HG03378 (cell line): Measurements from ENCODE around the gene TSPAN31.
"Not testable (repeated sequence)": the region's sequence is repeated elsewhere in the genome, so short reads cannot be mapped to it uniquely, and the experiment has no call there.

ENCODE experiments used
- ATAC-seq: cut with Tn5 transposase; IDR thresholded peaks from one replicate; pipeline ENCODE4 v1.9.1; 2021; ENCODE audit warnings: mild to moderate bottlenecking, moderate library complexity; ENCODE audit not compliant: unreplicated experiment

TSPAN31 gene

GRCh38 chr12:57765698-57766463, 21.0 kb downstream of the TSPAN31 start:
- no peak for ATAC-seq

DNA sequence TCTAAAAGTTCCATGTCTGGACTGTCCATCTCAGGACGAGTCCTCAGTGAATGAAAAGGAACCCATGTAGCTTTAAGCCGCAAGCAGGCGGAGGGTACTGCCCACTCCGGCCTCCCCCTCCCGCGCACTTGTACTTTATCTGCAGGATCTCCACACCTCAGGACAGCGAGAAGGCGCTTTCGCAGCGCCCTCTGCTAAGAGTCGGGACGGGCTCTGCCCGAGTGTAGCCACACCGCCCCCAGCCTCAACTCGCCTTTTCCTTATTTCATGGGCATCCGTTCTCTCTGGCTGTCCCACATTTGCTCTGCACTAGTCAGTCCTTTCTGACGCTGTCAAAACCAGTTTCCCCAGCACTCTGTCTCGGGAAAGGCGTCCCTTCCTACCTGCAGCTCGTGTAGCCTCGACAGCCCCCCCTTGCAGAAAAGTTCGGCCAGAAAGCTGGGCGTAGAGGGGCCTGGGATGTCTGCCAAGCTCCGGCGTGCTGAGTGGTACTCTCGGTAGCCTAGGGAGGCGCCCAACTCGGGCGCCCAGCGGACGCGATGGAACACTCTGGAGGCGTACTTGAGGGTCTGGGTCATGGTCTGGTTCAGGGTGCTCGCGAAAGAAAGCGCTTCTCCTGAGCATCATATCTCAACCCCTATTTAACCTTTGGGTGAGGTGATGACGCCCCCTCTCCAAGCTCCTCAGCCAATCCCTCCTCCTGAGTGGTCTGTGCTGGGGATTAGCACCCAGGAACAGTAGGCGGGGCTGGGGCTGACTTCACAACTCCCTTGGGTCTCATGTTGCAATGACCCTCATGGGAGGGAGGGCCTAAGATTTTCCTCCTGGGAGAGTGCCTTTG, 21.8 kb downstream of the TSPAN31 start, which contains the start of gene CYP27B1:
Gene CYP27B1, minus strand, starts transcription at position 615 of the 841 bp plus-strand sequence. Its CDS starts 37 bp downstream, at position 578.
- ATAC-seq, result no peak

DNA sequence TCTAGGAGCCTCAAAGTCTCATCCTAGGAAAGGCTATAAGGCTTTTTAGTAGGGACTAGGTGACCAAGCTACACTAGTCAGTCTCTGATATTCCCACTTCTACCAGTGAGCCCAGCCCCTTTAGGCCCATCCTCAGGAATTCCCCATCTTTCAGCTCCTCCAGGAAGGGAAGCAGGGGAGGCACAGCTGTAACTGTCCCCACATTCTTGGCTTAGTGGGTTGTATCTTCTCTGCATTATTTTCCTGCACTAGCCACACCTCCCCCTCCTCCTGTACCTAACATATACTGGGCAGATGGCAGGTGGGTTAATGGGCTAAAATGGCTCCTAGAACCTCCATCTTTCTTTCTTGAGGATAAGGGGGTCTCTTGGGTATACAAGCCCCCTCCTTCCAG, 22.5 kb downstream of the TSPAN31 start:
- ATAC-seq, result no peak

GRCh38 chr12:57767876-57768275, 23.0 kb downstream of the TSPAN31 start:
- no peak for ATAC-seq

- ATAC-seq, result no peak
These were observed 24.8 kb downstream of the TSPAN31 start for GRCh38 chr12:57769594-57769993.

- no peak for ATAC-seq
These were observed 25.9 kb downstream of the TSPAN31 start for GRCh38 chr12:57770734-57771133.

GRCh38 chr12:57771236-57771872, 26.5 kb downstream of the TSPAN31 start:
- peak; percentile 79 for ATAC-seq

GRCh38 chr12:57771873-57772428, 27.1 kb downstream of the TSPAN31 start, which contains the start of gene METTL1:
Gene METTL1 (minus strand): TSS chr12:57772105. CDS start chr12:57772083, 22 bp downstream.
- ATAC-seq, result peak; percentile 75

GRCh38 chr12:57772429-57773322, 27.8 kb downstream of the TSPAN31 start, which contains the start of gene EEF1AKMT3:
Gene EEF1AKMT3 (plus strand): TSS chr12:57772614. CDS start chr12:57772725, 111 bp downstream.
- peak; percentile 7 for ATAC-seq

GRCh38 chr12:57774634-57775033, 29.8 kb downstream of the TSPAN31 start:
- ATAC-seq, result not testable (repeated sequence)

DNA sequence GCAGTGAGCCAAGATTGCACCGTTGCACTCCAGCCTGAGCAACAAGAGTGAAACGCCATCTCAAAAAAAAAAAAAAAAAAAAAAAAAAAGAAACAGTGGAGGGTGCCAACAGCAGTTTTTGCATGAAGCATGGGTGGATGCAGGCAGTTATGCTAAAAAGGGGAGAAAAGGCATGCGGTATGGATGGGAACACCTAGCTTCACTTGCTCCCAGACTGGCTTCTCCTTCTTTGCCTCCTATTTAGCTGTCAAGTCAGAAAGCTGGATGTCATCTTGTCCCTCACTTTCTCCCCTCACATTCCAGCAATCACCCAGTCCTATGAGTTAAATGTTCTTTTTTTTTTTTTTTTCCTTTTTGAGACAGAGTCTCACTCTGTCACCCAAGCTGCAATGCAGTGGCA, 30.2 kb downstream of the TSPAN31 start:
- ATAC-seq, result no peak

- ATAC-seq, result no peak
These were observed 30.9 kb downstream of the TSPAN31 start for GRCh38 chr12:57775563-57776246.

GRCh38 chr12:57776247-57776587, 31.4 kb downstream of the TSPAN31 start:
- ATAC-seq, result no peak

DNA sequence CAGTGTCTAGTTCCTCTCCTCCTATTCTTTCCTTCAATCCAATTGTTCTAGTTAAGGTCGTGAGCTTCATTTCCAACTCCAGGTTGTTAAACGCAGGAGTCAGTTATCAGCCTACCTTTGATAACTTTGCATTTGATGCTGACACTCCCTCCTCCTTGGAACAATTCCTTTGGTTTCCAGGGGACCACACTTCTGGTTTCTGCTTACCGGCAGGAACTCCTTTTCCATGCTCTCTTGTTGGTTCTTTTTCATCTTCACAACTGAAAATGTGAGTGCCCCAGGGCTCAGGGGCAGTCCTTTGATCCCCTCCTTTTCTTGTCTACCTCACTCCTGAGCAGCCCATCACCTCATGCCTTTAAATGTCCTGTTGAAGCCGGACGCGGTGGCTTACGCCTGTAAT, 32.5 kb downstream of the TSPAN31 start:
- no peak for ATAC-seq

DNA sequence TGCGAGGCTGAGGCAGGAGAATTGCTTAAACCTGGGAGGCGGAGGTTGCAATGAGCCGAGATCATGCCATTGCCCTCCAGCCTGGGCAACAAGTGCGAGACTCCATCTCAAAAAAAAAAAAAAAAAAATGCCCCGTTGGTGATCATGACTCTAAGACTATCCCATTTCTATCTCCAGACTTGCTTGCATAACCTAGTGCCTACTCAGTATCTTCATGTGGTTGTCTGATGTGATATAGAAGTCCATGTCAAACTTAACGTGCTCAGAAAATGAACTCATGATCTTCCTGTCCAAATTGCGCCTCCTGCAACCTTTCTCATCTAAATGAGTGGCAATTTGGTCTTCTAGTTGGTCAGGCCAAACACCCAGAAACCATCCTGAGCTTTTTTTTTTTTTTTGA, 33.1 kb downstream of the TSPAN31 start:
- no peak for ATAC-seq

DNA sequence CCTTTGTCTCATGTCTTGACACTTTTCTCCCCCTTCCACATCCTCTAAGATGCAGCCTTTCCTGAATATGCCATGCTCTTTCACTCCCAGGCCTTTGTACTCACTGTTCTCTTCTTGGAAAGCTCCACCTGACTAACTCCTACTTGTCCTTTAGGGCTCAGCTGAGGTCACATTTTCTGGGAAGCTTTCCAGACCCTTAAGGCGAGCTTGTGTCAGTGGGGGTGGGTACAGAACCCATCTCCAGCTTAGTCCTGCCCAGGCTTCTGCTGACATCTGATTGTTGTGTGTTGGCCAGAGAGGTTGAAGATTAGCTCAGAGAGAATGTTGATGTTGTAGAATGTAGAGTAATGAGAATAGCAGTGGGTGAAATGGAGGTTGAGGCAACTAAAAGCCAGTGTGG, 34.9 kb downstream of the TSPAN31 start:
- no peak for ATAC-seq

GRCh38 chr12:57780284-57780897, 35.6 kb downstream of the TSPAN31 start:
- no peak for ATAC-seq

DNA sequence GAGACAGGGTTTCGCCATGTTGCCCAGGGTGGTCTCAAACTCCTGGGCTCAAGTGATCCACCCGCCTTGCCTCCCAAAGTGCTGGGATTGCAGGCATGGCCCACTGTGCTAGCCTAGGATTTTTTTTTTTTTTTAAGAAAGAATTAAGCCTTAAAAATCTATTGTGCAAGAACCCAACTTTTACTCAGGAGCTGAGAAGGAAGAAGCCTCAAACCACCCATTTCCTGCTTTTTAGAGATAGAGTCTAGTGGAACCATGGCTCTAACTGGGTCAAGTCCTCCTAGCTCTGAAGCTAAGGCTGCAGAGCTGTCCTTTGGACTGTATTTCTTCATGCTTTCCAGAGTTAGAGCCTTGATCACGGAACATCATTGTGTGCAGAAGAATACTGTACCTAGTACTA, 36.4 kb downstream of the TSPAN31 start:
- ATAC-seq, result no peak

DNA sequence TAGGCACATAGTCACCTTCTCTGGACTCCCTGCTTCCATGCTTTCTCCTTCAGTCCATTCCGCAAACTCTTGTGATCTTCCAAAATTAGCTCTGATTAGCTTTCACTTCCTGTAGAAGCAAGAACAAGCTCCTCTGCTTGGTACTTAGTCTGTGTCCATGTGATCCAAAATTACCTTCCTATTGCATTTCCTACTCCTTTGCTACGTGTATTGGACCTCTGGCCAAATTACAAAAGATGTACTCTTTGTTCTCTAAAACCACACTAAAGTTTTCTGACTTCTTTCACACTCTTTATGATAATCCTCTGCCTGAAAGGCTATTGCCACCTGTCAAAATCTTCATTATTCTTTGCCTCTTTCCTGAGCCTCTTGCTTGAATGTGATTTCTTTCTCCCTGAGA, 37.0 kb downstream of the TSPAN31 start:
- ATAC-seq, result no peak
